ENCODE measurements around the gene BCL11B.
"Not testable (repeated sequence)": the region's sequence is repeated elsewhere in the genome, so short reads cannot be mapped to it uniquely, and the experiment has no call there.

The BCL11B gene

GRCh38 chr14:99201351-99202073, 70.5 kb downstream of the BCL11B start:
- DNase-seq (ENCODE audit: low read depth in 2 of 2), result no peak

GRCh38 chr14:99200654-99201005, 71.4 kb downstream of the BCL11B start:
- DNase-seq (ENCODE audit: low read depth in 2 of 2), result no peak

- no peak for DNase-seq (ENCODE audit: low read depth in 2 of 2)
These were observed 71.9 kb downstream of the BCL11B start for GRCh38 chr14:99199846-99200653.

- DNase-seq (ENCODE audit: low read depth in 2 of 2), result no peak
These were observed 73.1 kb downstream of the BCL11B start for GRCh38 chr14:99198746-99199502.

- DNase-seq (ENCODE audit: low read depth in 2 of 2), result no peak
These were observed 75.7 kb downstream of the BCL11B start for GRCh38 chr14:99196310-99196650.

- no peak for DNase-seq (ENCODE audit: low read depth in 2 of 2)
These were observed 76.2 kb downstream of the BCL11B start for GRCh38 chr14:99195602-99196309.

- DNase-seq (ENCODE audit: low read depth in 2 of 2), result no peak
These were observed 77.3 kb downstream of the BCL11B start for GRCh38 chr14:99194736-99195135.

GRCh38 chr14:99194136-99194535, 77.9 kb downstream of the BCL11B start:
- DNase-seq (ENCODE audit: low read depth in 2 of 2), result no peak

- DNase-seq (ENCODE audit: low read depth in 2 of 2), result no peak
These were observed 79.2 kb downstream of the BCL11B start for GRCh38 chr14:99192830-99193229.

- DNase-seq (ENCODE audit: low read depth in 2 of 2), result no peak
These were observed 79.9 kb downstream of the BCL11B start for GRCh38 chr14:99192028-99192621.

GRCh38 chr14:99191395-99192027, 80.5 kb downstream of the BCL11B start:
- no peak for DNase-seq (ENCODE audit: low read depth in 2 of 2)

- DNase-seq (ENCODE audit: low read depth in 2 of 2), result no peak
These were observed 81.2 kb downstream of the BCL11B start for GRCh38 chr14:99190696-99191394.

- no peak for DNase-seq (ENCODE audit: low read depth in 2 of 2)
These were observed 82.7 kb downstream of the BCL11B start for GRCh38 chr14:99189201-99189801.

- no peak for DNase-seq (ENCODE audit: low read depth in 2 of 2)
These were observed 83.2 kb downstream of the BCL11B start for GRCh38 chr14:99188731-99189191.

GRCh38 chr14:99187858-99188257, 84.1 kb downstream of the BCL11B start:
- no peak for DNase-seq (ENCODE audit: low read depth in 2 of 2)

GRCh38 chr14:99186956-99187690, 84.9 kb downstream of the BCL11B start:
- no peak for DNase-seq (ENCODE audit: low read depth in 2 of 2)

GRCh38 chr14:99186336-99186735, 85.7 kb downstream of the BCL11B start:
- DNase-seq (ENCODE audit: low read depth in 2 of 2), result not testable (repeated sequence)

GRCh38 chr14:99185436-99186068, 86.4 kb downstream of the BCL11B start:
- no peak for DNase-seq (ENCODE audit: low read depth in 2 of 2)

GRCh38 chr14:99183716-99184115, 88.3 kb downstream of the BCL11B start:
- no peak for DNase-seq (ENCODE audit: low read depth in 2 of 2)
